ENCODE results near the gene LMNTD1.
A peak's percentile ranks its signal among the peaks of the same experiment; 100 is the strongest.

The LMNTD1 gene

GRCh38 chr12:25590011-25590721, 37.1 kb upstream of the LMNTD1 start:
- DNase-seq = no peak
- no peaks in the 10 kb centered on the region for H3K27me3 ChIP-seq (ENCODE audit: insufficient read depth, low read depth, severe bottlenecking)
- H3K27ac ChIP-seq = no peak overlapping the region
- no peak overlapping the region for H3K4me3 ChIP-seq (ENCODE audit: low read depth, low read length)
- no peak for TF ChIP-seq CTCF (IDR thresholded peaks at IDR 0.05; ENCODE audit: low read depth, low read length)
- no peaks in the 10 kb centered on the region for H3K36me3 ChIP-seq
- H3K9me3 ChIP-seq (ENCODE audit: severe bottlenecking) = peaks cover 2% of the 10 kb centered on the region

- Histone ChIP-seq H3K27ac (no peak overlapping the region), H3K4me3 (ENCODE audit: low read depth, low read length) (no peak overlapping the region), H3K36me3 (no peaks in the 10 kb centered on the region), H3K9me3 (ENCODE audit: severe bottlenecking) (no peaks in the 10 kb centered on the region), H3K27me3 (ENCODE audit: insufficient read depth, low read depth, severe bottlenecking) (no peaks in the 10 kb centered on the region)
- no peak for DNase-seq
- TF ChIP-seq CTCF (IDR thresholded peaks at IDR 0.05; ENCODE audit: low read depth, low read length) = no peak
These were observed 34.3 kb upstream of the LMNTD1 start for GRCh38 chr12:25587346-25587745.

- Histone ChIP-seq H3K4me3 (ENCODE audit: low read depth, low read length) (no peak overlapping the region), H3K27me3 (ENCODE audit: insufficient read depth, low read depth, severe bottlenecking) (no peaks in the 10 kb centered on the region), H3K9me3 (ENCODE audit: severe bottlenecking) (no peaks in the 10 kb centered on the region), H3K27ac (no peak overlapping the region), H3K36me3 (no peaks in the 10 kb centered on the region)
- no peak for DNase-seq
- TF ChIP-seq CTCF (IDR thresholded peaks at IDR 0.05; ENCODE audit: low read depth, low read length) = no peak
These were observed 32.6 kb upstream of the LMNTD1 start for GRCh38 chr12:25585662-25586061.

- no peak overlapping the region for H3K27ac ChIP-seq
- no peak for TF ChIP-seq CTCF (IDR thresholded peaks at IDR 0.05; ENCODE audit: low read depth, low read length)
- no peaks in the 10 kb centered on the region for H3K27me3 ChIP-seq (ENCODE audit: insufficient read depth, low read depth, severe bottlenecking)
- no peaks in the 10 kb centered on the region for H3K9me3 ChIP-seq (ENCODE audit: severe bottlenecking)
- H3K36me3 ChIP-seq = no peaks in the 10 kb centered on the region
- DNase-seq = no peak
- H3K4me3 ChIP-seq (ENCODE audit: low read depth, low read length) = no peak overlapping the region
These were observed 32.0 kb upstream of the LMNTD1 start for GRCh38 chr12:25585021-25585523.

- DNase-seq = no peak
- no peaks in the 10 kb centered on the region for H3K27me3 ChIP-seq (ENCODE audit: insufficient read depth, low read depth, severe bottlenecking)
- no peaks in the 10 kb centered on the region for H3K9me3 ChIP-seq (ENCODE audit: severe bottlenecking)
- no peak overlapping the region for H3K4me3 ChIP-seq (ENCODE audit: low read depth, low read length)
- no peak for TF ChIP-seq CTCF (IDR thresholded peaks at IDR 0.05; ENCODE audit: low read depth, low read length)
- H3K27ac ChIP-seq = no peak overlapping the region
- no peaks in the 10 kb centered on the region for H3K36me3 ChIP-seq
These were observed 31.5 kb upstream of the LMNTD1 start for GRCh38 chr12:25584596-25584995.

GRCh38 chr12:25583545-25583944, 30.5 kb upstream of the LMNTD1 start:
- DNase-seq = peak; percentile 33
- H3K9me3 ChIP-seq (ENCODE audit: severe bottlenecking) = no peaks in the 10 kb centered on the region

More at GRCh38 chr12:25583545-25583944, 30.5 kb upstream of the LMNTD1 start:
- Histone ChIP-seq H3K4me3 (ENCODE audit: low read depth, low read length) (no peak overlapping the region), H3K27me3 (ENCODE audit: insufficient read depth, low read depth, severe bottlenecking) (no peaks in the 10 kb centered on the region), H3K27ac (no peak overlapping the region), H3K36me3 (no peaks in the 10 kb centered on the region)
- TF ChIP-seq CTCF (IDR thresholded peaks at IDR 0.05; ENCODE audit: low read depth, low read length) = peak; percentile 21; the same call in 1 of the 2 replicates

Measured in WERI-Rb-1 (cell line).